GM21737 (cell line): ENCODE data around the gene ITGA11.

ENCODE experiments used
- ATAC-seq: cut with Tn5 transposase; IDR thresholded peaks from one replicate; pipeline ENCODE4 v1.9.1; 2021; ENCODE audit warnings: mild to moderate bottlenecking, moderate library complexity; ENCODE audit not compliant: unreplicated experiment

Gene ITGA11

DNA sequence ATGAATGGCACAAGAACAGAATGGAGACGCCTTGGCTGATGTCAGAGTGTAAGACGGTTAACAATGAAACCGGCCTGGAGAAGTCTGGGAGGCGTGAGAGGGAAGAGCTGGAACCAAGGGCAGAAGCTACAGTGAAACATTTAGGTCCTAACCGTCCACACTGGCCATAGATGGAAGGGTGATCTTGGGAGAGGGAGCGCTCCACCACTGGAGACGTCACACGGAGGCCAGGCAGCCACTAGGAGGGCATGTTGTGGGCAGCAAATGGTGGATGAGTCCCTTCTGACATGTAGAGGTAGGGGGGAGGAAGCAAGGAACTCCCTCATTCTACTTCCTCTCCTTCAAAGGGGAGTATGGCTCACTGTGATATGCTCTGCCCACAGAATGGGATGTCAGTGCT, 130.7 kb downstream of the ITGA11 start:
- no peak for ATAC-seq

DNA sequence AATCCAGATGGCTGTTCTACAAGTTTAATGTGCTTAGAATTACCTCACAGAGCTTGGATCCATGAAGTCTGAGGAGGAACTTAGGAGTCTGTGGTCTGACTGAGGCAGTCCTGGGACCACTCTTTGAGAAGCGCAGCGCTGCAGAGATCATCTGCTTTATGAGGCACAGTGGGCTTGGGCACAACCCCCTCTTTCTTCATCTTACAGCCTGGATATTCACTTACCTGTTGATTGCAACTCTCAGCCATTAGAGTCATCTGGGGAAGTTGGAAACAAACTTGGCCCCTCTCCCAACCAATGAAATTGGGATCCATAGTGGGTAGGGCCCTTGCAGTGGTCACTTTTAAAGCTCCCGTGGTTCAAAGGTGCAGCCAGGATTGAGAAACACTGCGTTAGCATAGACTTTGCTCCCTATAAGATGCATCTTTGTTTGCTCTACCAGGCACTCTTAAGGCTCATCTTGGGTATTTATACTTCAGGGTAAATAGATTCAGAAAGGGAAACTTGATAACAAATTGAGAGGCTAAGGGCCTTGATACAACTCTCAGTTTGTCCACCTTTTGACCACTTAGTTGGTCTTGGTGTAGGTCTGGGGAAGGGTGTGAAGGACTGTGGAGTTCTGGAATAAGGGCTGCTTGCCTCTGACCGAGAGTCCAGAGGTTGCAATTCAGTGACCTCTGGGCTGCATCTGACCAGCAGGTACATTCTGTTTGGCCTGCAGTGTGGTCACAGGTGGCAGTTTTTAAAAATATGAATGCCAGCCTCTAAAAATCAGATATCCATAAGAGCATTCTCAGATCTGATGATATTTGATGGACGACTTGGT, 131.6 kb downstream of the ITGA11 start:
- no peak for ATAC-seq

DNA sequence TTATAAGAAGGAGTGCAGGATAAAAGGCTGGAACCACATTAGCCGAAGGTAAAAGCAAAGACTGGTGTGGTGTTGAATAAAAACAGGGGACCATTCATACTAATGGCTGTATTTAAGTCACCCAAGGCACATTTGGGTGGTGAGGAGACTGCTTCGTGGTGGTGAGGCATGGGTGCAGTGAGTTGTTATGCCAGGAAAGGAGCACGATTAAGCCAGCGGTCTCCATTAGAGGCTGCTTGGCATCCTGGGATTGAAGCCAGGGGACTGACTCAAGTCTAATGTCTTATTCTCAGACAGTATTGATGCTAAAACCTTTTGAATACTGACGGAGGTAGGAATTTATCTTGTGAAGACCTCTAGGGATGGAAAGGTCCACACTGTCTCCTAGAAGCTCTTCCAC, 132.5 kb downstream of the ITGA11 start:
- ATAC-seq, result no peak

DNA sequence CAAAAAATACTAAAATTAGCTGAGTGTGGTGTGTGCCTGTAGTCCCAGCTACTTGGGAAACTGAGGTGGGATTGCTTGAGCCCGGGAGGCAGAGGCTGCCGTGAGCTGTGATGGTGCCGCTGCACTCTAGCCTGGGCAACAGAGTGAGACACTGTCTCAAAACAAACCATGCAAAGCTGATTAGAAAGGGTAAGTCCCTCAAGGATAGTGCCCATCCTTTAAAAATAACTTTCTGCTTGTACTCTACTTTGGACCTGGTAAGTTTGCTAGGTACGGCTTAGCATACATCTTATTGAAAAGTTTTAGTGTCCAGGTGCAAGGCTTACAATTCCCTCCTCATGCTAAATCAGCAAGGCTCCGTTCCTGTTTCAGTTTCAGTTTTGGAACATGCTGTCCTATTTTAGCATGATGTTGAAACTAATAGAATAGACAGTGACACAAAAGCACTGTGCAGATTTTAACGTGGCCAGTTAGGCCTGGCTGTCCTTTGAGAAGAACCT, 133.0 kb downstream of the ITGA11 start:
- peak; percentile 67 for ATAC-seq

DNA sequence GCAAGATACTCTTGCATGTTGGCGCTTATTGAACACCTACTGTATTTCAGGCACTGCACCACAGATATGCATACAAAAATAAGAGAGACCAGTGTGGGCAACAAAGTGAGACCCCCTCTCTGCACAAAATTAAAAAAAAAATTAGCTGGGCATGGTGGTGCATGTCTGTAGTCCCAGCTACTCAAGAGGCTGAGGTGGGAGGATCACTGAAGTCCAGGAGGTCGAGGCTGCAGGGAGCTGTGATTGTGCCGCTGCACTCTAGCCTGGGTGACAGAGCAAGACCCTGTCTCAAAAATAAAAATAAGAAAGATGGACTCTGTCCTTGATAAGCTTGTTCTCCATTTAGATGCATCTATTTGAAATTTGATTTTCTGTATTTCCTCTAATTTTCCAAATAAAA, 133.6 kb downstream of the ITGA11 start:
- ATAC-seq, result no peak

DNA sequence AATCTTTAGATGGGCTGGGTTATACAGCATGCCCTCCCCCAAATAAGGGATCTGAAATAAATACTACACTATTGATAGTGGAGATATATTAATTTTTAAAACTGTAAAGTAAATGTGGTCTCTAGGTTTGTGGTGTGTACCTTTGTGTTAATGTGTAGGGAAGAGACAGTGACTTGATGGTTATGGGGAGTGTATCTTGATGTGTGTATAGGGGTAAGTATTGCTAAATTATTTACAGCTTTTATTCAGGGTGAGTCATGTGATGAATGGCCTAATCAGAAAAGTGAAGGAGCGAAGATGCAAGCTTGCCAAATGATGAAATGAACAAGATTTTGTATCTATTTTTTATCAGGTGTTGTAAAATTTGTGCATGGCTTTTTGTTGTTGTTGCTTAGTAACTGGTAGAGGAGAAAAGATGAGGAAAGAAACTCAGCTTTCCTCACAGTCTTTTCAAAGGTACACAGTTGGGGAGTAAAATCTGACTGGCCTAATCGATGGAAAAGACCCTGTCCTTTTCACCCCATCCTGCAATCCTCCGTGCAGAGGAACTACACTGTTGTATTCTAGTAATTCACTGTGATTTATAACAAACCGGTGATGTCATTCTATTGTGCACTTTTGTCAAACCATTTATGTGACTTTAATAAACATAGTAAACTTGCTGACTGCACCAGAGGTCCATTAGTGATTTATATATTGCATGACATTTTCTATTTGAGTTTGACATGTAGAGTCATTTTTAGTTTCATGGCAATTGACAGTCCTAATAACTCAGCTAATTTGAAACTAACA, 136.8 kb downstream of the ITGA11 start:
- no peak for ATAC-seq

DNA sequence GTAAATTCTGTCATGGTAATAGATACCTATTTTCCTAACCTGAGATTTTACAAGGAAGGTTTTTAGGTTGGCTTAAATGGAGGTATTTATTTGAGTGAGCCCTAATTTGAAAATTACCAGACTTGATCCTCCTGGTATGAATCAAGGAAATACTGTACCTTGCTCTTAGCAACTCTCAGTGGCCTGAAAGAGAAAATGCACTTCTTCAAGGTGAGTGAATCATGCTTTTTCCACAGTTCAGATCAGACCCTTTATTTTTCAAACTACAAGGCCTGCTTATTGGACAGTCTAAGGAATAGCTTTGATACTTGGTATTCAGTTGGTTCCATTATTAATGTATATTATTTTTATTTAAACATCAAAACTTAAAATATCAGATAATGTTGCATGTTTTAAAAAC, 139.0 kb downstream of the ITGA11 start:
- no peak for ATAC-seq

DNA sequence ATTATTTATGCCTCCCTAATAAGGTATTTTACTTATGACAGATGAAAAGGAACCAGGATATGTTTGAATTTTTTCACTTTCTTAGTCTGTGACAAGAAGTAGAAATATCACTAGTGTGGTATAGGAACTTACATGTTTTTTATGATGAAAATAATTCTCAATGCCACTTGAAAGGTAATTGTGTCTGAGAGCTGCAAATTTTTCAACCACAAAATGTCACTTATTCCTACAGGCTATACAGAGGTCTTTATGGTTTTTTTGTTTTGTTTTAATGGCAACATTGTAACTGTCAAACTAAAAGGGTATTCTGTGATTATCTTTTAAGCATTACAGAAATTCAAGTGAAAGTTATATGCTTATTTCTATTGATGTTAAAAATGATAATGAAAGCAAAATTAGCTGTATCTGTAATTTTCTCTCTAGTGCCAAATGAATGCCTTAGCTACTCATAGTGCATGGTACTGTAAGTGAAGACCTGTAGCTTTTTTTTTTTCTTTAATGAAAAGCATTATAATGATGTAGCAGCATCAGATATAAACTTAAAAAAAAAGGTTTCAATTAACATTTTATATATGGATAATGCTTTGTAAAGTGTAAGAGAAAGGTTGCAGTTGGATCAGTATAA, 139.7 kb downstream of the ITGA11 start:
- ATAC-seq, result no peak

DNA sequence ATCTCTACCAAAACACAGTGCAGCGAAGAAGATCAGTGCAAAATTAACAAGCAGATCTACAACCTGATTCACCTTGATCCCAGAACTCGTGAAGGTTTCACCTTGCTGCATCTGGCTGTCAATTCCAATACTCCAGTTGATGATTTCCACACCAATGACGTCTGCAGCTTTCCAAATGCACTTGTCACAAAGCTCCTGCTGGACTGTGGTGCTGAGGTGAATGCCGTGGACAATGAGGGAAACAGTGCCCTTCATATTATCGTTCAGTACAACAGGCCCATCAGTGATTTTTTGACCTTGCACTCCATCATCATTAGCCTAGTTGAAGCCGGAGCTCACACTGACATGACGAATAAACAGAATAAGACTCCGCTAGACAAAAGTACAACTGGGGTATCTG, 141.2 kb downstream of the ITGA11 start:
- ATAC-seq, result no peak

DNA sequence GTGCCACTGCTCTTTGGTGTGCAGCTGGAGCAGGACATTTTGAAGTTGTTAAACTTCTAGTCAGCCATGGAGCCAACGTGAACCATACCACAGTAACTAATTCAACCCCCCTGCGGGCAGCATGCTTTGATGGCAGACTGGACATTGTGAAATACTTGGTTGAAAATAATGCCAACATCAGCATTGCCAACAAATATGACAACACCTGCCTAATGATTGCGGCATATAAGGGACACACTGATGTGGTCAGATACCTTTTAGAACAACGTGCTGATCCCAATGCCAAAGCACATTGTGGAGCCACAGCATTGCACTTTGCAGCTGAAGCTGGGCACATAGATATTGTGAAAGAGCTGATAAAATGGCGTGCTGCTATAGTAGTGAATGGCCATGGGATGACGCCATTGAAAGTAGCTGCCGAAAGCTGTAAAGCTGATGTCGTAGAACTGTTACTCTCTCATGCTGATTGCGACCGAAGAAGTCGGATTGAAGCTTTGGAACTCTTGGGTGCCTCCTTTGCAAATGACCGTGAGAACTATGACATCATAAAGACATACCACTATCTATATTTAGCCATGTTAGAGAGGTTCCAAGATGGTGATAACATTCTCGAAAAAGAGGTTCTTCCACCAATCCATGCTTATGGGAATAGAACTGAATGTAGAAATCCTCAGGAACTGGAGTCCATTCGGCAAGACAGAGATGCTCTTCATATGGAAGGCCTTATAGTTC, 142.2 kb downstream of the ITGA11 start:
- no peak for ATAC-seq

DNA sequence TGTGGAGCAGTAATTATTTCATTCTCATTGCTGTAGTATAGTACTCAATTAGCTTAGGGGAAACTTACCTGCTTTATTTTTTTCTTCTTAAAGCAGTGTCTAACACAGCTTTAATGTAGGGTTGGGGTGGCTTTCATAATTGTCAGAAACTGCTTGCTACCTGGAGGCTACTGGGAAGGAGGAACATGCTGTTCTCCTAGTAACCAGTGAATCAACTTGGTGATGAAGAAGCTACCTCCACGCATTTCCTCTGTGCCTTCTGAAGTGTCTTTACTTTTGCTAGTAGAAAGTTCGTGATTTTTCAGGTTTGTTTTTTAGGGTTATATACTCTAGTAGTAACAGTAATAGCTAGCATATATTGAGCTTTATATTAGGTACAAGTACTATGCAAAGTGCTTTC, 142.9 kb downstream of the ITGA11 start:
- no peak for ATAC-seq

DNA sequence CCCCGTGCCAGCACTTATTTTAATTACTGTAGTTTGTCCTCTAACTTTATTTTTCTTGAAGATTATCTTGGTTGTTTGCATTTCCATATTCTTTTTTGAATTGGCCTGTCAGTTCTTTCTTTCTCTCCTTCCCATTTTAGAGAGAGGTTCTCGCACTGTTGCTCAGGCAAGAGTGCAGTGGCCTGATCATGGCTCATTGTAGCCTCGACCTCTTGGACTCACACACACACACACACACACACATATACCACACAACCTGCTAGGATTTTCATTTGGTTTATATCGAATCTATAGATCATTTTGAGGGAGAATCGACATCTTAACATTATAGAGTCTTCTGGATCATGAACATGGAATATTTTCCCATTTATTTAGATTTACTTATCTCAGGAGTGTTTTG, 145.7 kb downstream of the ITGA11 start:
- ATAC-seq, result no peak

DNA sequence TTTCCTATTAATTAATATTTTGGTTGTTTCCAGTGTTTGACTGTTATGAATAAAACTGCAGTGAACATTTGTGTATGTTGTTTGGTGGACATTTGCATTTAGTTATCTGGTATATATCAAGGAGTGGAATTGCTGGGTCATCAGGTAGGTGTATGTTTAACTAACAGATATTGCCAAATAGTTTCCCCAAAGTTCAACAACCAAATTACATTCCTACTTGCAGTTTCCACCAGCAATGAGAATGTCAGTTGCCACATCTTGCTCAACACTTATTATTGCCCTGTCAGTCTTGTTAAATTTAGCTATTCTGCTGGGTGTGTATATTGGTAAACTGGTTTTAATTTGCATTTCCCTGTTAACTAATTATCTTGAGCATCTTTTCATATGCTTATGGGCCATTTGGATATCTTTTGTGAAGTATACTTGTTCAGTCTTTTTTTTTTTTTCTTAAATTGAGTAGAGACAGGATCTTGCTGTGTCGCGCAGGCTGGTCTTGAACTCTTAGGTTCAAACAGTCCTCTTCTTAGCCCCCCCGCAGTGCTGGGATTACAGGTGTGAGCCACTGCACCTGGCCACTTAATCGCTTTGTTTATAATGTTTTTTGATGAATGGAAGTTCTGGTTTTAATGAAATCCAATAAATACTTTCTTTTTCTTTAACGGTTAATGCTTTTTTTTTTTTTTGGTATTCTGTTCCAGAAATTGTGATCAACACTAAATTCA, 146.5 kb downstream of the ITGA11 start:
- ATAC-seq, result no peak

DNA sequence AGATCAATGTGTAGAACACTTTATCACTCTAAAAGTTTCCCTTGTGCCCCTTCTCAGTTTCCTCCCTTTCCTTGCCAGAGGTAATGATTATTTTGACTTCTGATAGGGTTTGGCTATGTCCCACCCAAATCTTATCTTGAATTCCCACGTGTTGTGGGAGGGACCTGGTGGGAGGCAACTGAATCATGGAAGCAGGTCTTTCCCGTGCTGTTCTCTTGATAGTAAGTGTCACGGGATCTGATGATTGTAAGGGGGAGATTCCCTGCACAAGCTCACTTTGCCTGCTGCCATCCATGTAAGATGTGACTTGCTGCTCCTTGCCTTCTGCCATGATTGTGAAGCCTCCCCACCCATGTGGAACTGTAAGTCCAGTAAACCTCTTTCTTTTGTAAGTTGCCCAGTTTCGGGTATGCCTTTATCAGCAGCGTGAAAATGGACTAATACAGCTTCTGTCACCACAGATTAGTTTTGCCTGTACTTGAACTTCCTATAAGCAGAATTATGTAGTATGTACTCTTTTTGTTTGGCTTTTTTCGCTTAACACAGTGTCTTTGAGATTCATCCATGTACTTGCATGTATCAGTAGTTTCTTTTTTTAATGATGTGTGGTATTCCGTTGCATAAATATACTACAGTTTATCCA, 147.2 kb downstream of the ITGA11 start:
- ATAC-seq, result no peak

DNA sequence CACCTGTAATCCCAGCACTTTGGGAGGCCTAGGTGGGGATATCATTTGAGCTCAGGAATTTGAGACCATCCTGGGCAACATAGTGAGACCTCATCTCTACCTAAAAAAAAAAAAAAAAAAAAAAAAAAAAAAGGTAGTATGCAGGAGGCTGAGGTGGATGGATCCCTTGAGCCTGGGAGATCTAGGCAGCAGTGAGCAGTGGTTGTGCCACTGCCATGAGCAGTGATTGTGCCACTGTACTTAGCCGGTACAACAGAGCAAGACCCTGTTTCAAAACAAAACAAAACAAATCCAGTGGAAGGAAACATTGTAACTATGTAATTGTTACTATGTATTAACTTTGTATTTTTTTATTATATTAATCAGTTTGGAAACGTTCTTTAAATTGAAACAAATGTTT, 148.6 kb downstream of the ITGA11 start:
- ATAC-seq, result no peak

DNA sequence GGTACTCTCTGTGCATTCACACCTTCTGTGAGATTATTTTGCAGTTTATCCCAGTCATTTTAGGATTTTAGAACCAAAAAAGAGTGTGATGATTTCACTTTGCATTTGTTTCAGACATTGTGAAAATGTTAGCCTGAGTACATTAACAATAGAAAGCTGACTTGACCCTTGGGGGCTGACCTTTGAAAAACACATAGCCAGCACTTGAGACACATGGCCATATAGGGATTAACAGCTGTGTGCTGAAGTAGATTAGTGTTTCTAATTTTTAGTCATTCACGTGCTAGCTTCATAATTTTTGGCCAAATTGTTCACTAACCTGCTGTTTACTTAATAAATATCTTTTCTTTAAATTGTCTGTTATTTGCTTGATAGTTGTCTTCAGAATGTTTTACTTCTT, 151.0 kb downstream of the ITGA11 start:
- ATAC-seq, result no peak

DNA sequence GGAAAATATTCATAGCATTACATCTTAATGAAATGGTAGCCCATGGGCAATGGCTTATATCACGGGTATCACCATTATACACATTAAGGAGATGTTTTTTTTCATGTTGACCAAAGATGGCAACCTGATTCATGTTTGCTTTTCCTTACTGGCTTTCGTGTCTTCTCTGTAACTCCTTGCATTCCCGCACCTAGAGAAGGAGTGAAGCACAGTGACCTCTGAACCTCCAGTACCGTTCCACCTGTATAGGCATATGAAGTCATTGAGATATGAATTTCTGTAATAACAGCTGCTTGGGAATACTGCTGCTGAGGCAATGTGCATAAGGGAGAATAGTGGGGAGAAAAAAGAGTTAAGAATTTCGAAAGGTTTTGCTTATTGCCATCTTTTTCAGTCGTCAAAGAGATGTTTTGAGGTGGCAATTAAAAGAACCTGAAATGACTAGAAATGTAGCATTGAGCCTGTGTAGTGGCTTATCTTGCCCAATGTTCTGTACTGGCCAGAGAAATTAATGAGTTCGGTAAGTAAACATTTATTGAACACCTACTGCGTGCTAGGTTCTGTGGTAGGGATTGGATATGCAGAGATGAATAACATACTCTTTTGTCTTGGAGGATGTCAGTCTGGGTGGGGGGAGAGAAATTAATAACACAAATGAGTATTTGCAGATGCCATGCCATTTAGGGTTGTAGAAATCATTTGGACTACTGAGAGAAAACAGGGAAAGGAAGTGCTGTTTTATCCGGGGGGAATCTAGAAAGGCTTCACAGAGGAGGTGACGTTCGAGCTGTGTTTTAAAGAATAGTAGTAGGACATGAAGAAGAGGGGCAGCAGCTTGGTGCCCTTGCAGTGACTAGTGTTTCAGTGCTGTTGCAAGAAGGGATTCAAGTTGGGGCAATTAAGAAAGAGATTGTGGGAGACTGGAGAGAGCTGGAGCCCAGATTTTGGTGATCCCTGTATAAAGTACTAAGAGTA, 151.9 kb downstream of the ITGA11 start:
- no peak for ATAC-seq

DNA sequence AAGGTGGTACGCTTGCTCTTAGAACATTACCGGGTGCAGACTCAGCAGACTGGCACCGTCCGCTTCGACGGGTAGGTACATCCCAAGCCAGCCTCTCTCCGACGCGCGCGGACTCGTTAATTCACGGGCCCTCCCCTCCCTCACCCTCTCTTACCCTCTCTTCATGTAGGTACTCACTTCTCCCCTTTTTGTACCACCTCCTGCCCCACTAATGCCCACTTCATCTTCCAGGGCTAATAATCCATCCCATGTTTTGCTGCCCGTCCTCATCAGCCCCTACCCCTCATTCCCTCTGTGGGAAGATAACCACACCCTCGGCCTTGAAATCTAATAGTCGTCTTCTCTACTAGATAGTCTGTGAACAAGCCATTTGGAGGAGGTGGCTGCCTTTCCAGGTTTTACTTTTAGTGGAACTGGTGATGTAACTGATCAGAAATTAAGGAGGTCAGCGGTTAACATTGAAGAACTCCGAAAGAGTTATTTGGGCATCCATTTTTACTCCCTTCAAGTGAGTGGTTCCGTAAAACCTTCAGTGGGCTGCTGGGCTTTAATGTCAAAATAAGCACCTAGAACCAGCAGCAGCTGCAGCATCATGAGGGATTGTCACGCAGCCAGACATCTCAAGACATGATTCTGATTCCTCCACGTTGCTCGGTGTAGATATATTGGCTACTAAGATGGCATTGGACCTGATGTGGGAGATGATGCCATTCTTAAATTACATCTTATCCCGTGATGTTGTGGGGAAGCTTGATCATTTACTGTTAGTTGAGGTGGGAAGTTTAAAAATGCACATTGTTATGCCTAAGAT, 153.2 kb downstream of the ITGA11 start:
- no peak for ATAC-seq
